ENCODE measurements around the gene NUTF2. TPM values are rescaled to one million over a fixed set of nuclear protein-coding genes. Genes with fewer than 3 reads are reported as not detected.
A peak's percentile ranks its signal among the peaks of the same experiment; 100 is the strongest.

Gene NUTF2
- total and polyA plus RNA-seq, 2 of the 8 experiments (the other 6 are each of a cell fraction or from before 2014, with no cell fraction given), result 219 to 377 TPM

- ChIA-PET CTCF (ENCODE audit: partially characterized antibody) (interaction anchor here (1.3 to 21.8 kb wide), 5 partner anchors 9 to 148 kb away, joined by 3 to 623 read pairs (median 9); partner anchors contain the start of genes CTRL, LCAT, NRN1L and PSMB10), POLR2A (ENCODE audit: partially characterized antibody) (interaction anchor here (0.6 to 2.6 kb wide), 14 partner anchors 8 to 226 kb away, joined by 3 to 25 read pairs (median 4); partner anchors contain the start of genes CTRL, EDC4, NRN1L and NUTF2)
- Histone ChIP-seq H4K5ac (ENCODE audit: insufficient read length, low read depth, low read length) (peak within 1 kb of the TSS; percentile 94), H2AK5ac (ENCODE audit: low read depth, low read length) (no peak within 1 kb of the TSS), H2BK12ac (ENCODE audit: low read depth, low read length) (0 out of 2 replicates have a peak within 1 kb of the TSS, but pooled peaks have one; percentile 50), H4K8ac (ENCODE audit: extremely low read depth, insufficient read depth, low read length) (peak within 1 kb of the TSS; percentile 100), H3K4me3 (ENCODE audit: extremely low read depth in 1 of 4, insufficient read depth in 2 of 4, low read depth in 3 of 4, low read length in 4 of 4) (peak within 1 kb of the TSS; percentile 88 to 94 (median 94)), H3K18ac (ENCODE audit: extremely low read depth, low read length) (no peak within 1 kb of the TSS; the same call in 1 of the 2 replicates), H2BK5ac (ENCODE audit: low read depth, low read length) (peak within 1 kb of the TSS; percentile 96), H4K91ac (replicated peaks; ENCODE audit: insufficient read length, low read length) (peak within 1 kb of the TSS; percentile 27), H3K79me1 (ENCODE audit: low read depth, low read length) (peaks cover 13% of the 10 kb centered on the region; the same call in 1 of the 2 replicates), H3K23me2 (ENCODE audit: low read depth, low read length) (peaks cover 4% of the 10 kb centered on the region), H3K27ac (ENCODE audit: low read depth, low read length) (peak within 1 kb of the TSS; percentile 87), H3K23ac (ENCODE audit: insufficient read length) (no peak within 1 kb of the TSS), H3K4ac (replicated peaks; ENCODE audit: insufficient read length, low read depth, low read length) (peak within 1 kb of the TSS; percentile 78), H3K9me3 (ENCODE audit: insufficient read depth in 2 of 2, low read depth in 1 of 2, low read length in 1 of 2) (no peaks in the 10 kb centered on the region), H4K20me1 (replicated peaks in 1 of 2; ENCODE audit: control insufficient read depth in 1 of 2, insufficient read depth in 2 of 2, low read length in 2 of 2) (peaks cover 0 to 1% of the 10 kb centered on the region in 2 experiments), H2BK120ac (replicated peaks; ENCODE audit: low read depth, low read length) (peak within 1 kb of the TSS; percentile 83), H2BK20ac (ENCODE audit: low read length) (no peak within 1 kb of the TSS), H3K4me1 (replicated peaks in 1 of 4; ENCODE audit: control insufficient read depth in 3 of 4, insufficient read depth in 4 of 4, low read length in 3 of 4) (peaks cover 0 to 10% (median 7%) of the 10 kb centered on the region in 4 experiments; a peak in 4 of 7 replicates), H3K36me3 (ENCODE audit: control insufficient read depth in 2 of 4, insufficient read depth in 4 of 4, low read length in 3 of 4) (no peaks in the 10 kb centered on the region), H2AFZ (ENCODE audit: low read length) (no peak within 1 kb of the TSS), H3K9ac (replicated peaks in 1 of 4; ENCODE audit: extremely low read depth in 1 of 4, low read depth in 3 of 4, low read length in 3 of 4) (peak within 1 kb of the TSS; percentile 95 to 100 (median 98)), H3K56ac (replicated peaks; ENCODE audit: insufficient read length, low read depth, low read length) (peak within 1 kb of the TSS; percentile 52), H2BK15ac (ENCODE audit: low read length) (no peak within 1 kb of the TSS), H3K79me2 (ENCODE audit: control insufficient read depth in 1 of 2, insufficient read depth in 2 of 2, low read length in 2 of 2) (peaks cover 11 to 37% of the 10 kb centered on the region in 2 experiments), H3K4me2 (ENCODE audit: insufficient read depth in 1 of 2, low read depth in 2 of 2, low read length in 2 of 2) (peak within 1 kb of the TSS; percentile 83 to 95), H3K14ac (ENCODE audit: insufficient read length) (peak within 1 kb of the TSS; percentile 53), H3K27me3 (replicated peaks in 1 of 4; ENCODE audit: control insufficient read depth in 3 of 4, extremely low read depth in 1 of 4, insufficient read depth in 3 of 4, low read length in 3 of 4) (no peaks in the 10 kb centered on the region)
- WGBS, 2 experiments (ENCODE audit: extremely low coverage in 1 of 2, insufficient coverage in 1 of 2, insufficient read length in 1 of 2, insufficient replicate concordance in 2 of 2, low coverage in 1 of 2, low lambda C conversion rate in 2 of 2, missing lambda C conversion rate in 1 of 2), result 3% methylated on average over 52 of the region's 90 CpGs; no CpG with 5 or more reads in 1 of the 2 experiments
- no peak for FAIRE-seq
- DNase-seq (ENCODE audit: low read depth in 1 of 2, low spot score in 2 of 2), result peak; percentile 90 to 93
- TF ChIP-seq EGR1 (IDR thresholded peaks at IDR 0.05; ENCODE audit: borderline replicate concordance, low read depth, low read length) (0 out of 2 replicates have a peak, but pooled peaks have one; percentile 17), TBP (IDR thresholded peaks at IDR 0.05; ENCODE audit: low read depth, low read length) (peak; percentile 45; the same call in 1 of the 2 replicates), KDM5A (IDR thresholded peaks at IDR 0.05; ENCODE audit: low read length) (0 out of 2 replicates have a peak, but pooled peaks have one; percentile 56), RNF2 (IDR thresholded peaks at IDR 0.05; ENCODE audit: borderline replicate concordance, low read depth, low read length, missing control alignments, poor library complexity, severe bottlenecking) (no peak), ATF3 (IDR thresholded peaks at IDR 0.05; ENCODE audit: insufficient read depth, low read depth, low read length) (peak; percentile 62), POLR2AphosphoS5 (IDR thresholded peaks at IDR 0.05; ENCODE audit: low read depth, low read length) (peak; percentile 81), RBBP5 (IDR thresholded peaks at IDR 0.05; ENCODE audit: borderline replicate concordance, low read depth, low read length) (peak; percentile 80; the same call in 1 of the 2 replicates), TAF1 (IDR thresholded peaks at IDR 0.05; ENCODE audit: low read depth, low read length) (peak; percentile 85), SP1 (IDR thresholded peaks at IDR 0.05; ENCODE audit: low read depth, low read length) (peak; percentile 77), ASH2L (IDR thresholded peaks at IDR 0.05; ENCODE audit: low read length) (peak; percentile 40)
These were observed 46.4 kb downstream of the NUTF2 start, which contains the start of gene PSKH1 for GRCh38 chr16:67892899-67893742. Gene PSKH1, plus strand, starts transcription at chr16:67893254. Its CDS starts 15,496 bp downstream, at chr16:67908750.
